Thymus (tissue), 11 donors: ENCODE data around the gene SLC1A1. TPM values are rescaled to one million over a fixed set of nuclear protein-coding genes. Genes with fewer than 3 reads are reported as not detected.

ENCODE experiments used
- DNase-seq, 9 donors: peaks; one replicate each; pipeline ENCODE4 v3.0.0-alpha.2; 2013; ENCODE audit warnings: low spot score in 9 of 9, low read depth in 6 of 9, missing footprints in 1 of 9
- H3K27ac ChIP-seq, 2 donors: one replicate each; pipeline ENCODE4 v1.5.1; 2013; ENCODE audit warnings: control low read depth in 1 of 2, low read depth in 1 of 2, low read length in 1 of 2, mild to moderate bottlenecking in 1 of 2, moderate library complexity in 1 of 2
- H3K27me3 ChIP-seq, 2 donors: one replicate each; pipeline ENCODE4 v1.5.1; 2013; ENCODE audit warnings: low read length in 1 of 2; ENCODE audit not compliant: control insufficient read depth in 2 of 2, insufficient read depth in 1 of 2
- H3K36me3 ChIP-seq, 2 donors: one replicate each; pipeline ENCODE4 v1.5.1; 2013; ENCODE audit warnings: low read length in 1 of 2, mild to moderate bottlenecking in 1 of 2, moderate library complexity in 1 of 2; ENCODE audit not compliant: control insufficient read depth in 2 of 2, insufficient read depth in 2 of 2
- H3K4me1 ChIP-seq, 2 donors: one replicate each; pipeline ENCODE4 v1.5.1; 2013; ENCODE audit warnings: low read length in 2 of 2; ENCODE audit not compliant: control insufficient read depth in 2 of 2, insufficient read depth in 2 of 2
- H3K4me3 ChIP-seq, 2 donors: one replicate each; pipeline ENCODE4 v1.5.1; 2013; ENCODE audit warnings: low read length in 2 of 2, control low read depth in 1 of 2, mild to moderate bottlenecking in 1 of 2
- H3K9me3 ChIP-seq, 2 donors: one replicate each; pipeline ENCODE4 v1.5.1; 2013; ENCODE audit warnings: low read length in 1 of 2, mild to moderate bottlenecking in 1 of 2; ENCODE audit not compliant: control insufficient read depth in 2 of 2, insufficient read depth in 1 of 2
- WGBS: extraction: QIAGEN DNeasy Blood & Tissue Kit; methylation state at CpG from one replicate; pipeline ENCODE4 v1.1.7; 2013; 5-methylcytosine and 5-hydroxymethylcytosine counted together
- polyA plus RNA-seq: library from polyadenylated mRNA; stranded (reverse); fragments of 200-250 nt; gene quantifications from one replicate; pipeline ENCODE4 v1.2.3, GENCODE V29; 2013
- total RNA-seq: library from RNA; stranded (reverse); fragments of 120-200 nt; gene quantifications from one replicate; pipeline ENCODE4 v1.2.4, GENCODE V29; 2013
- donor health status: healthy.

Gene SLC1A1
- total and polyA plus RNA-seq, 2 donors, result 0.42 to 0.59 TPM

GRCh38 chr9:4576448-4576847 is 86.2 kb downstream of the SLC1A1 start:
- peaks cover 2 to 6% of the 10 kb centered on the region in 2 donors for H3K4me1 ChIP-seq
- no peak for DNase-seq
- no peak overlapping the region for H3K4me3 ChIP-seq
- H3K36me3 ChIP-seq, result no peaks in the 10 kb centered on the region
- peaks cover 0 to 2% of the 10 kb centered on the region in 2 donors for H3K27me3 ChIP-seq
- no peaks in the 10 kb centered on the region for H3K9me3 ChIP-seq
- WGBS, result 98% methylated on average over 8 of the region's 8 CpGs
- H3K27ac ChIP-seq, result no peak overlapping the region

- Histone ChIP-seq H3K4me1 (peaks cover 1 to 6% of the 10 kb centered on the region in 2 donors), H3K36me3 (no peaks in the 10 kb centered on the region), H3K4me3 (no peak overlapping the region), H3K27me3 (peaks cover 0 to 2% of the 10 kb centered on the region in 2 donors), H3K9me3 (no peaks in the 10 kb centered on the region), H3K27ac (no peak overlapping the region)
- WGBS, result 98% methylated on average over 2 of the region's 2 CpGs
- no peak for DNase-seq
Measured at GRCh38 chr9:4579001-4579400, 88.7 kb downstream of the SLC1A1 start.

GRCh38 chr9:4581035-4581760 is 90.9 kb downstream of the SLC1A1 start:
- WGBS, result 95% methylated on average over 2 of the region's 2 CpGs
- Histone ChIP-seq H3K27ac (no peak overlapping the region), H3K36me3 (no peaks in the 10 kb centered on the region), H3K4me3 (no peak overlapping the region), H3K4me1 (peaks cover 4 to 13% of the 10 kb centered on the region in 2 donors), H3K27me3 (no peaks in the 10 kb centered on the region), H3K9me3 (no peaks in the 10 kb centered on the region)
- DNase-seq, result no peak

GRCh38 chr9:4581861-4582565 is 91.7 kb downstream of the SLC1A1 start:
- no peak overlapping the region for H3K4me3 ChIP-seq
- no peak overlapping the region for H3K27ac ChIP-seq
- no peaks in the 10 kb centered on the region for H3K36me3 ChIP-seq
- no peaks in the 10 kb centered on the region for H3K9me3 ChIP-seq
- DNase-seq, result no peak
- no peaks in the 10 kb centered on the region for H3K27me3 ChIP-seq
- WGBS, result 91% methylated on average over 1 of the region's 1 CpG
- H3K4me1 ChIP-seq, result peaks cover 4 to 13% of the 10 kb centered on the region in 2 donors

- Histone ChIP-seq H3K9me3 (no peaks in the 10 kb centered on the region), H3K27me3 (no peaks in the 10 kb centered on the region), H3K4me3 (no peak overlapping the region), H3K4me1 (peaks cover 4 to 13% of the 10 kb centered on the region in 2 donors), H3K27ac (no peak overlapping the region), H3K36me3 (no peaks in the 10 kb centered on the region)
- no peak for DNase-seq
- 95% methylated on average over 12 of the region's 12 CpGs for WGBS
Measured at GRCh38 chr9:4583001-4583400, 92.7 kb downstream of the SLC1A1 start.

- no peaks in the 10 kb centered on the region for H3K9me3 ChIP-seq
- H3K4me3 ChIP-seq, result no peak overlapping the region
- no peaks in the 10 kb centered on the region for H3K36me3 ChIP-seq
- WGBS, result 97% methylated on average over 1 of the region's 1 CpG
- peaks cover 4 to 23% of the 10 kb centered on the region in 2 donors for H3K4me1 ChIP-seq
- no peaks in the 10 kb centered on the region for H3K27me3 ChIP-seq
- H3K27ac ChIP-seq, result peak overlapping the region in 1 of 2 donors; percentile 34
- no peak for DNase-seq
Measured at GRCh38 chr9:4584636-4585035, 94.4 kb downstream of the SLC1A1 start.

GRCh38 chr9:4585135-4585534 is 94.9 kb downstream of the SLC1A1 start:
- no peak overlapping the region for H3K4me3 ChIP-seq
- 87% methylated on average over 5 of the region's 5 CpGs for WGBS

GRCh38 chr9:4588721-4589120 is 98.5 kb downstream of the SLC1A1 start:
- Histone ChIP-seq H3K36me3 (no peaks in the 10 kb centered on the region), H3K4me1 (peaks cover 4 to 32% of the 10 kb centered on the region in 2 donors), H3K9me3 (no peaks in the 10 kb centered on the region), H3K4me3 (no peak overlapping the region), H3K27ac (no peak overlapping the region), H3K27me3 (no peaks in the 10 kb centered on the region)
- 97% methylated on average over 2 of the region's 2 CpGs for WGBS
- no peak for DNase-seq

More at GRCh38 chr9:4585135-4585534, 94.9 kb downstream of the SLC1A1 start:
- Histone ChIP-seq H3K27me3 (no peaks in the 10 kb centered on the region), H3K27ac (no peak overlapping the region), H3K4me1 (peaks cover 4 to 23% of the 10 kb centered on the region in 2 donors), H3K36me3 (no peaks in the 10 kb centered on the region), H3K9me3 (no peaks in the 10 kb centered on the region)
- no peak for DNase-seq

- WGBS, result 93% methylated on average over 8 of the region's 8 CpGs
- Histone ChIP-seq H3K9me3 (no peaks in the 10 kb centered on the region), H3K4me3 (no peak overlapping the region), H3K4me1 (peaks cover 7 to 27% of the 10 kb centered on the region in 2 donors), H3K27me3 (no peaks in the 10 kb centered on the region), H3K36me3 (no peaks in the 10 kb centered on the region), H3K27ac (peak overlapping the region in 1 of 2 donors; percentile 27)
- no peak for DNase-seq
Measured at GRCh38 chr9:4590430-4591122, 100.3 kb downstream of the SLC1A1 start.
